ENCODE measurements around the gene PDGFD. TPM values are rescaled to one million over a fixed set of nuclear protein-coding genes. Genes with fewer than 3 reads are reported as not detected.

Gene PDGFD
- total RNA-seq, 1 experiment from 2014 or later = 1.7 TPM

- Histone ChIP-seq H3K14ac (ENCODE audit: insufficient read depth, low read length) (no peak overlapping the region), H3T11ph (ENCODE audit: low read length) (no peak overlapping the region), H2BK12ac (ENCODE audit: insufficient read length, low read depth, low read length) (no peak overlapping the region), H3K9ac (ENCODE audit: extremely low read depth, insufficient read length, low read length) (no peak overlapping the region), H3K23ac (ENCODE audit: insufficient read length, low read depth, low read length) (no peak overlapping the region), H2AFZ (ENCODE audit: low read length) (no peak overlapping the region), H2BK120ac (ENCODE audit: low read depth, low read length, poor library complexity, severe bottlenecking) (no peak overlapping the region), H2BK20ac (ENCODE audit: low read depth, low read length, poor library complexity, severe bottlenecking) (no peak overlapping the region), H3K4ac (ENCODE audit: low read depth, low read length) (no peak overlapping the region), H3K23me2 (ENCODE audit: insufficient read length, low read depth, low read length, poor library complexity, severe bottlenecking) (no peaks in the 10 kb centered on the region), H3K79me2 (ENCODE audit: insufficient read depth, low read length) (no peaks in the 10 kb centered on the region), H3K27ac (ENCODE audit: insufficient read length, low read depth, low read length) (no peak overlapping the region), H4K8ac (replicated peaks; ENCODE audit: insufficient read length, low read depth, low read length) (no peak overlapping the region), H2BK5ac (ENCODE audit: insufficient read length, low read length) (no peak overlapping the region), H3K9me3 (ENCODE audit: control insufficient read depth, low read depth, low read length) (no peaks in the 10 kb centered on the region), H4K20me1 (ENCODE audit: control insufficient read depth, insufficient read depth, insufficient read length) (no peaks in the 10 kb centered on the region), H3K18ac (ENCODE audit: insufficient read length, low read depth, low read length) (no peak overlapping the region), H3K4me2 (ENCODE audit: insufficient read depth, insufficient read length, low read length) (no peak overlapping the region), H3K79me1 (ENCODE audit: insufficient read depth, low read depth, low read length, poor library complexity, severe bottlenecking) (no peaks in the 10 kb centered on the region), H2AK5ac (ENCODE audit: insufficient read length, low read length) (no peak overlapping the region), H4K91ac (ENCODE audit: insufficient read length, low read depth, low read length) (no peak overlapping the region), H4K5ac (ENCODE audit: insufficient read length, low read depth, low read length) (no peak overlapping the region), H3K4me1 (ENCODE audit: insufficient read depth, low read length) (no peaks in the 10 kb centered on the region), H3K56ac (ENCODE audit: insufficient read length, low read depth, low read length) (no peak overlapping the region), H2BK15ac (ENCODE audit: low read depth, low read length) (no peak overlapping the region), H3K27me3 (ENCODE audit: insufficient read depth, low read length) (no peaks in the 10 kb centered on the region)
- DNase-seq = no peak
- no peak for TF ChIP-seq CTCF (conservative IDR thresholded peaks at IDR 0.05)
- Mint-ChIP-seq H3K27me3 (ENCODE audit: low read depth) (no peaks in the 10 kb centered on the region), H3K27ac (no peak overlapping the region), H3K9me3 (peaks cover 4 to 6% of the 10 kb centered on the region in 2 experiments), H3K4me3 (no peak overlapping the region), H3K4me1 (peaks cover 4 to 5% of the 10 kb centered on the region in 2 experiments), H3K36me3 (ENCODE audit: insufficient read depth in 1 of 3, low read depth in 3 of 3) (peaks cover 2 to 9% (median 5%) of the 10 kb centered on the region in 3 experiments; a peak in 4 of 7 replicates)
- WGBS (ENCODE audit: extremely low coverage, insufficient read length, low lambda C conversion rate) = no CpG with 5 or more reads among the region's 3 CpGs
These were observed 17.5 kb downstream of the PDGFD start for GRCh38 chr11:104146421-104146820.
